ENCODE data around the gene NKX2-2.
"Not testable (repeated sequence)": the region's sequence is repeated elsewhere in the genome, so short reads cannot be mapped to it uniquely, and the experiment has no call there.

The NKX2-2 gene

DNA sequence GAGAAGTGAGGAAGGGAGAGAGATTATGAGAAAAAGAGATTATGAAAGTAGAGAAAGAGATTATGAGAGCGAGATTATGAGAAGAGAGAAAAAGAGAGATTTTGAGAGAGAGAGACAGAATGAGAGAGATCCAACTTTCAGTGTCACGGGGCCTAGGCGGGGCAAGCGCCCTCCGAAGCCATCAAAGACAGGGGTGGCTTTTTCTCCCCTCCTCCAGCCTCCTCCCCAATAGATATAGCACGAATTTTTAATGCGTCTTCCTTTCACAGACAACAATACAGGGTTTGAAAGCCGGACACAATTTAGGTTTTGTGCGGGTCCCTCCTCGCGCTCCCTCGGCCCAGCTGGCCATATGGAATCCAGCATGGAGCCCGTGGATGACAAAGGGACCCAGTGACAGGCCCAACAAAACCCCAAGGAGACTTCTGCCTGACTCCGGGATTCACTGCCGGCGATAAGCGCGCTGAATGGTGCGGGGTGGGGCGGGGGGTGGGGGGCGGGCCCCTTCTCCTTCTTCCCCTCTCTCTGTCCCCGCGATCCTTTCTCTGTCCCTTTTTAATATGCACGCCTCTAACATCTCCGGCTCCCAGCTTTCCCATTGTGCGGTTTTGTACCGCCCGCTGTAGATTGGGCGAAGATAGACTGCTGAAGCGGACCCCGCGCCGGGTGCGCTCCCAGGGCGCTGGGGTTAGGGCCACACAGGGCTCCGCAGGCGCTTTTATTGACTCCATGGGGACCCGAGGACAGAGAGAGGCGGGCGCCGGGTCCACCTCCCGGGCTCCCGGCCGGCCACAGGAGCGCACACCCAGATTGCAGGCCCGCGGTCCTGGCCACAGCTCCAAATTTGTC lies 5.4 kb downstream of the NKX2-2 start:
- DNase-seq (ENCODE audit: low read depth), result no peak

GRCh38 chr20:21507400-21508229 lies 6.2 kb downstream of the NKX2-2 start:
- DNase-seq (ENCODE audit: low read depth), result no peak

GRCh38 chr20:21505810-21506530 lies 7.9 kb downstream of the NKX2-2 start:
- peak; percentile 43 for DNase-seq (ENCODE audit: low read depth)

- DNase-seq (ENCODE audit: low read depth), result peak; percentile 81
These were observed 8.6 kb downstream of the NKX2-2 start for GRCh38 chr20:21505161-21505809.

GRCh38 chr20:21504323-21504722 lies 9.5 kb downstream of the NKX2-2 start:
- DNase-seq (ENCODE audit: low read depth), result no peak

- no peak for DNase-seq (ENCODE audit: low read depth)
These were observed 10.5 kb downstream of the NKX2-2 start for GRCh38 chr20:21503345-21503744.

GRCh38 chr20:21501184-21501583 lies 12.7 kb downstream of the NKX2-2 start:
- no peak for DNase-seq (ENCODE audit: low read depth)

- no peak for DNase-seq (ENCODE audit: low read depth)
These were observed 13.3 kb downstream of the NKX2-2 start for GRCh38 chr20:21500599-21500998.

GRCh38 chr20:21499641-21500040 lies 14.2 kb downstream of the NKX2-2 start:
- DNase-seq (ENCODE audit: low read depth), result no peak

DNA sequence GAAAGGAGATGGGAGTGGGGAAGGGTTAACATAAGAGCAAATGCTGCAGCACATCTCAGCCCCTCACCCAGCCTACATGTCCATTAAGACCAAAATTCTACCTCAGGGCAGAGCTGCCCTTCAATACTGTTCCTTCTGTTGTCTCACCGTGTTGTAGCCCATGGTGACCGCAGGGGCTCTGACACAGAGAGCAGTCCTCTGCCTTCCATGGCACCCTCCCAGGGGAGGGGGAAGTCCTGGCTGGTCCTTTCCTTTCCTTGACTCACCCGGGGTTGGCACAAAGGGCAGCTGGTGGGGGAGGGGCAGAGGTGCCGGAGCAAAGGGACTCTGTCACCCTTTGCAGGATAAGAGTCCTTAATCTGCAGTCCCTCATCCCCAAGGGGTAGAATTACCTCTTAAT lies 15.2 kb downstream of the NKX2-2 start:
- no peak for DNase-seq (ENCODE audit: low read depth)

DNA sequence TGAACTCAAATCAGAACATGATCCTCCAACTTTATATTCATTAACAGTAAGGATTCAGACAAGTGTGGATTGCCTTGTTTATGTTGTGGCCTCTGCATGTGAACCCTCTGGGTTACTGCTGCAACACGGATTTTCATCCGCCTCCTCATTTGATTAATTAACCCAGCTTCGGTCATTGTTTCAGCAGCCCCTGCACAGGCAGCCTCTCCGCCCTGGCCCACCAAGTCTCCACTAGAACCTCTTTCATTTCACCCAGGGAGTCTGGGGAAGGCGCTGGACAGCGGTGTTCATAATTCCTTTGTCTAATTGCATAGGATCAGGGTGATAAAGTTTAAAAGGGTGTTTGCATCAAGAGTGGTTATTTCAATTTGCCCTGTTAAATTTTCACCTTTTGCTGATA lies 15.7 kb downstream of the NKX2-2 start:
- DNase-seq (ENCODE audit: low read depth), result no peak

DNA sequence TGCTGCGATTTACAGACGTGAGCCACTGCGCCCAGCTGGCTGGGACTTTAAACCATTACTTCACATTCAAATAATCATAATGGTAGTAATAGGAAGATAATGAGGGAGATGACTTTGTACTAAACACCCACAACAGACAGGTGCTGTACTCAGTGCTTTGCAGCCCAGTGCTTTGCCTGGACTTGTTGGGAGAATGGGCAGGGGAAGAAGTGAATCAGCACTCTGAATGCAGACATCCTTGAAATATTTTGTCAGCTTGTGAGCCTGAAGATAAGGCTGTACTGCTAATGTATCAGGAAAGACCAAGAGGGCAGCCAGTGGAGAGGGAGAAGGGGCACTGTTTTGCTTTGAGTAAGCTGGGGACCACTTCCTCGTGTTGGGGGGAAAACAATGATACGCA lies 17.4 kb downstream of the NKX2-2 start:
- no peak for DNase-seq (ENCODE audit: low read depth)

DNA sequence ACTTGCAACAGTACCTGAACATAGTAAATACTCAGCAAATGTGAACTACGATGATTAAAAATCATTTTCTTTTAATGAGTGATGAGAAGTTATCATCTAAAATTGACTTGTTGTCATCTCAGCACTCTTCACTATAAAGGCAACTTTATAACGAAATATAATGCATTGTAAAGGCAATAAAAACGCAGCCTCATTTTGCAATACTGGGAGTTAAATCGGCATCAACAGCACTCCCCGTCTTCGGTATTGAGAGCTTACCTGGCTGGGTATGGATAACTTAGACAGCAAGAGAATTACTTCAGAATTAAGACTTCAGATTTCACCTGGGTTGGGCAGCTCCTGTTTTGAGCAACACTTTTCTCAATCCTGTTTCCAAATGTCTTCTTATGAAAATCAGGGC lies 20.8 kb downstream of the NKX2-2 start:
- DNase-seq (ENCODE audit: low read depth), result no peak

DNA sequence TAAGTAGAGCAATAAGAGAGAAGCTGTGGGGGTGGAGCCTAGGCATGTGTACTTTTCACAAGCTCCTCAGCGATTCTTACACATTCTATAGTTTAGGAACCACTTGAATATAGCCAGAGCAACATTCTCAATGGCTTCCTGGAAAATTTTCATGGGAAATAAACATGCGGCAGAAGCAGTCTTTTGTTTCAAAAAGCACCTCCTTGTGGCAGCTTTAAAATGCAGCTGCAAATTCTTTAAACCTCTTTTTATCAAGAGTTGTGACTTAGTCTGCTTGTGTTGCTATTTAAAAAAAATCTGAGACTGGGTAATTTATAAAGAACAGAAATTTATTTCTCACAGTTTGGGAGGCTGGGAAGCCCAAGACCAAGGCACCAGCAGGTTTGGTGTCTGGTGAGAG lies 23.8 kb downstream of the NKX2-2 start:
- DNase-seq (ENCODE audit: low read depth), result no peak

GRCh38 chr20:21480144-21480543 lies 33.7 kb downstream of the NKX2-2 start:
- not testable (repeated sequence) for DNase-seq (ENCODE audit: low read depth)

GRCh38 chr20:21465799-21466198 lies 48.1 kb downstream of the NKX2-2 start:
- no peak for DNase-seq (ENCODE audit: low read depth)

DNA sequence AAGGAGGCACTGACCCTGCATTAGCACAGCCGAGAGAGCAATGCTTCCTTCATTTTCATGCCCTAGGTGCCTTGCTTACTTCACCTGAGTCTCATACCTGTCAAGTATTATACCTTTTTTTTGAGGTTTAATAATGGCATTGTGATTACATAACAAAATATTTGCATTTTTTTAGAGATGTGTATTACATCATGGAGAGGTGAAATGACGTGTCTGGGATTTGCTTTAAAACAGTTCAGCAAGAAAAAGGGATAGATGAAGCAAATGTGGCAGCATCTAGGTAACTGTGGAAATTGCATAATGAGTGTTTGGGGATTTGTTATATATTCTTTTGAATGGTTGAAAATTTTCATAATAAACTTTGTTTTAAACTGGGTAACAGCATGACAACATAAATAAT lies 48.9 kb downstream of the NKX2-2 start:
- no peak for DNase-seq (ENCODE audit: low read depth)
